ENCODE data around the gene ESRRB.

DNA sequence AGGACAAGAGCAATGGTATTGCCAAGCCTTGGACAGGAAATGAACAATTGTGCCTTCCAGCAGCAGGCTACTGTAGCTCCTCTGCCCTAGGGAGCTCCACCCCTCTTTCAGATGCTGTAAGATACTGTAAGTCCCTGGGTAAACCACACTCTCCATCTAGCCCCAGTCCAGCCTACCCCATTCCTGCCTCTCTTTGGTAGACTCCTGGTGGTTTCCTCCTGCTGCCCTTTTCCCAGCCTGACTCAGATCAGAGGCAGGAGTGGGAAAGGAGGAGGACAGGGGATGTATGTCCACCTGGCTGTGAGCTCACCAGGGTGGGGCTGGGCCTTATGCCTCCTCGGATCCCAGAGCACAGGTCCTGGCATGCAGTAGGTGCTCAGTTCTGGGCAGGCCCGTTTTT, 174.6 kb downstream of the ESRRB start:
- no peak for TF ChIP-seq NR2C2 (CRISPR knock-in tag; IDR thresholded peaks at IDR 0.05)
- no peak for TF ChIP-seq ZNF138 (CRISPR knock-in tag; conservative IDR thresholded peaks at IDR 0.05)
- TF ChIP-seq FOXK1 (CRISPR knock-in tag; IDR thresholded peaks at IDR 0.05): no peak
- TF ChIP-seq RELA (CRISPR knock-in tag; IDR thresholded peaks at IDR 0.05; ENCODE audit: borderline replicate concordance): no peak

Measured in WTC11 (cell line).